NCI-H748 (cell line): Measurements from ENCODE around the gene FAT2.

ENCODE experiments used
- DNase-seq: peaks from one replicate; lab custom pipeline; 2025; ENCODE audit not compliant: unreplicated experiment; lab: John Stamatoyannopoulos, UW

FAT2 gene

DNA sequence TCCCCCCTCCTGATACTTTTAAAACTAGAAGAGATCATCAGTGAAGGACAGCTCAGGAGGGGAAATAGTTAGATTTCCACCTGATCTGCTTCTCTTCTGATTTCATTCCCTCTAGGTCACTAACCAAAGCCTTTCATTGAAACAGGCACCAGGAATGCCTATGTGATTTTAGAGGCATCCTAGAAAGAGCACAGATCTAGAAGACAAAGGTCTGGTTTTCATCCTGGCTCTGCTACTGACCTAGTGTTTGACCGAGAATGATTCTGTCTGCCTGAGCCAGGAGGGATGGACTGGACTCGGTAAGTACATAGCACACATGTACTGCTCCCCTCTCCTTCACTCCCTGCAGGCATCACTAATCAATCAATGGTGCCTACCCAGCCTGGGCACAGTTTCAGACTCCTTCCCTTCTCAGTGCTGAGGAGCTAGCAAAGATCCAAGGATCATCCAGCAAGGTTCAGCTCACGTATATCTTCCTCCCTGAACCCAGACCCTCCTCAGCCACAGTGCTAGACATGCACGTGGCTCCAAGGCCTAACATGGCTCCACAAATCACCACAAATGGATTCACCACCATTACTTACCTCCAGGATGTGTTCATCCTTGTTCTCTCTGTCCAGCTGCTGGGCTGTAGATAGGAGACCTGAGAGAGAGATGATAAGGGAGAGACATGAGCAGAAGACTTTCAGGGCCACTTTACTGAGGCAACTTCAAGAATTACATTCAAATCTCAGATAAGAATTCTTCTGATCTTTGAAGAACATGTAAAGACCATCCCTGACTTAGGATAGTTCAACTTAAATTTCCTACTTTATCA lies 35.2 kb downstream of the FAT2 start:
- no peak for DNase-seq

DNA sequence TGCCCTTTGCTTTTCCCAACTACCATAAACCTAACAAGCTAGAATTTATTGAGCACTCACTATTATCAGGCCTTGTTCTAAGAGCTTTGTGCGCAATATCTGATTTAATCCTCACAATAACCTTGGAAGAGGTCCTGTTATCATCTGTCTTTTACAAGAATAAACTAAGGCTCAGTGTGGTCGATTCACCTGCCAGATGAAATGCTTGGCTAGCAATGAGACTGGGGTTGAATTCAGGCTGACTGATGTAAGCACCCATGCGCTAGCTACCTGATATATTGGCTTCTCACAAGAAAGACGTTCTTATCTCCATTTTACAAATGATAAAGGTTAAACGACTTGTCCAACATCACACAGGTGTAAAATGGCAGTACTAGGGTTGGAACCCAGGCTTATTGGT lies 37.4 kb downstream of the FAT2 start:
- no peak for DNase-seq

DNA sequence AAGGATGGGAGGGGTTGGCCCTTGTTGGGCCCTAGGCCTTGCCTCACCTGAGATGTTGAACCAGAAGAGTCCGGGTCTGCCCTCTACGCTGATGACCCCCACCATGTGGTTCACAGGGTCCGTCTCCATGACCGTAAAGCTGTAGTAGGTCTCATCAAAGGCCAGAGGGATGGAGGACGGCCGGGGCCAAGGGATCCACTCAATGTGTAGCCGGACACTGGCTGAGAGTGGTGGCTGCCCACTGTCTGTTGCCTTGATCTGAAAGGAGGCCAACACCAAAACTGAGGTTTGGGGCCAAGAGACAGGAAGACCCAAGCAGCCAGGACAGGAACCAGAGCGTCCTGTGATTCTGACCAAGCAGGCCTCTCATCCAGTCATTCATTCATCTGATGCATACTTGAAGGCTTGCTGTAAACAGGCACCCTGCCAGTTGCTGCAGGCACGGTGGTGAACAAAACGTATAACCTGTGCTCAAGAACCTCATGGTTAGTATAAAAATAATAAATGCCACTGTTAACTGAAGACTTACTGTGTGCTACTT lies 37.9 kb downstream of the FAT2 start:
- DNase-seq: no peak

DNA sequence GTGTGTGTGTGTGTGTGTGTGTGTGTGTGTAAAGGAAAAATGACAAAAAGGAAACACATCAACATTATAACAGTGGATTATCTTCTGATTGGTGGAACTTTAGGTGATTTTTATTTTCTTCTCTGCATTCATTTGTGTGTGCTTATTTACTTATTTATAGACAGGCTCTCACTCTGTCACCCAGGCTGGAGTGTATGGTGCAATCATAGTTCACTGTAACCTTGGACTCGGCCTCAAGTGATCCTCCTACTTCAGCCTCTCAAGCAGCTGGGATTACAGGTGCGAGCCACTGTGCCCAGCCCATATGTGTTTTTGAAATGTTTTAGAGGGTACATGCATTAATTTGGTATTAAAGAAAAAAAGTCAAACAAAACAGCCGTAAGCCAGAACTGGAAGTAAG lies 39.1 kb downstream of the FAT2 start:
- no peak for DNase-seq

DNA sequence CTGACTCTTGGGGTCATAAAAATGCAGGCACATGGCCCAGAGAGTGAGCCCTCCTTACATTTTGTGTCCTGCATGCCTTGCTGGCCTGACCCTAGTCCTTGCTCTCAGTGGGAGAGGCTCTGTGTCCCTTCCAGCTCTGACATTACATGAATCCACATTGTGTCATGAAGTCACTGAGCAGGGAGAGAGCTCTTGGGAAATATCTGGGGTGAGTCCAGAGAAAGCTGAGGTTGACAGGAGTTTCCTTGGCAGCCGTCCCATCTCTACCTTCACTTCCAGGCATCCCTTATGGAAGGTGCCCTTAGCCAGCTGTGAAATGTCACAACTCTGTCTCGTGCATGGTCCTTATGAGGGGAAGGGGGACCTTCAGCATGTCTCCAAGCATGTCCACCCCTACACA lies 41.0 kb downstream of the FAT2 start:
- DNase-seq: no peak

DNA sequence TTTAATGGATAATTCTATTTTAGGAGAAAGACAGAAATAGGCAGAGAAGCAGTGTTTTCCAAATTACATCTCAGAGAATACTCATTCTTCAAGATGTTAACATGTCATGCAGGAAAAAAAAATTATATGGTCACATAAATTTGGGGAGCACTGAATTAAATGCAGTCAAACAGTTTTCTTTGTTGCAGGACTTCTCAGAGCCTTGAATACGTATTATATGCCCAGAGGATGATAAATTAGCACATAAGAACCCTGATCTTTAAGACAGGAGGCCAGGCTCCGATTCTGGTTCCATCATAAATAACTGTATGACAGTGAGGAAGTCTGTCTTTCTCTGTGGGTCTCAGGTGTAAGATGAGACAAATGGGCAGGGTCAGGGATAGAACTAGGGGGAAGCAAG lies 41.4 kb downstream of the FAT2 start:
- DNase-seq: no peak

DNA sequence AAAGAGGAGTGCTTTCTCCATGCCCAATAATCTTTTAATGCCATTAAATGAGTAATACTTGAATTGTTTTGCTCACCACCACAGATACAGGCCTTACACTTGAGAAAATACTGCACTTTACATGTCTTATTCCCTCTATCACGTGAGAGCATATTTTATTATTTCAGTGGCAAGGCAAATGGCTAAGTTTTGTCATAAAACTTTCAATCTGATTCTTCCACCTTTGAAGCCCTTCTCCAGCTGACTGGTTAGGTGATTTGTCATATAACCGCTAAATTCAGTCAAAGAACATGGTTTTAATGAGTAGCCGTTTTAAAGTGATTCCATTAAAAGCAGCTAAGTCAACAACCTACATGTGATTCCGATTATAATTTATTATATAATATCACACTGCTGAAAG lies 43.8 kb downstream of the FAT2 start:
- DNase-seq: no peak

DNA sequence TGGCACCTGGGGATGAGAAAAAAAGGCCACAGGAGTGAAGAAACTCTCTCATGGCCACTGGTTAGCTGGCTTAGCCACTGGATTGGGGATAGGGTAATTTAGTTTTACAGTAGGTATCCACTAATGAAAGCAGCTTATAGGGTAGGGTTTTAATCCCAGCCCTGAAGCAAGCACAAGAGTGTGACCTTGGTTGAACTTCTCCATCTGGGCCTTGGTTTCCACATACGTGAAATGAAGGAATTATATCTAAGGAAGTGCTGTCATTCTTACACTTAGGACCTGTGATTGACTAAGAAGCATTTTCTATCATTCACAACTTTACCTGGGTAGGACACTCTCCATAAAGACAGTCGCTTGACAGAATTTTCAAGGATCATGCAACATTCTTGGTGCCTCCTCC lies 49.6 kb downstream of the FAT2 start:
- DNase-seq: no peak
